GM19240 (cell line): ENCODE data around the gene MEOX2.

Experiments
- DNase-seq: peaks from one replicate; pipeline ENCODE4 v3.0.0; 2011; ENCODE audit warnings: low spot score; ENCODE audit not compliant: insufficient read length

Gene MEOX2

DNA sequence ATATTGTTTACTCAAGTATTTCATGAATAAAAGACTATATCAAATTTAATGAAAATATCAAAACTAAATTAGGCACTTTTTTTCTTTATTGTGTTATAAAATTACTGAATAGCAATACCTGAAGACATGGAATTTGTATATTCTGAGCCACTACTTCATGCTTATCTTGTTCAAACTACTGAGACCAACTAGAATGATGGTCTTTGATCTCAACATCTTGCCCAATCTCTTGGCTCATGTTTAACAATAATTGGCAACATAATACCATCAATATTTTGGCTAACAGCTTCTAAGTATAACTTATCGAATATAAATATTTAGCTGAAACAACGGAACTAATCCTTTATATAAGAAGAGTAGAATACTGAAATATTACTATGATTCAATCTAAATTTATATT lies 68.2 kb downstream of the MEOX2 start:
- DNase-seq: no peak

DNA sequence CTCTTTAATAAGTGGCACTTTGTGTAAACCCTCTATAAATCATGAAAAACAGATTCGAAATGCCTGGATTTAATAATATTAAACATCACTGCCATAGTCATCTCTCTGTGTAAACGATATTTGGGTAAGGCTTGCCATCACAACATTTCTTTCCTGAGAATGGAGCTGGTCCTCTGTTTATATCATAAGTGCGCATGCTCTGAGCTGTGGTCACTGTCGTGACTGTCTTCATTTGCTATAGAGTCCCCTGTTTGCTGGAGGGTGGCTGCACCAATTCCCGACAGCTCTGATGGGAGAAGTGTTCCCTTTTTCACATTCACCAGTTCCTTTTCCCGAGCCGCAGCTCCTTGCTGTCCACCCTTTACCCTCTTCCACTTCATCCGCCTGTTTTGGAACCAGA lies 74.3 kb downstream of the MEOX2 start:
- DNase-seq: no peak

DNA sequence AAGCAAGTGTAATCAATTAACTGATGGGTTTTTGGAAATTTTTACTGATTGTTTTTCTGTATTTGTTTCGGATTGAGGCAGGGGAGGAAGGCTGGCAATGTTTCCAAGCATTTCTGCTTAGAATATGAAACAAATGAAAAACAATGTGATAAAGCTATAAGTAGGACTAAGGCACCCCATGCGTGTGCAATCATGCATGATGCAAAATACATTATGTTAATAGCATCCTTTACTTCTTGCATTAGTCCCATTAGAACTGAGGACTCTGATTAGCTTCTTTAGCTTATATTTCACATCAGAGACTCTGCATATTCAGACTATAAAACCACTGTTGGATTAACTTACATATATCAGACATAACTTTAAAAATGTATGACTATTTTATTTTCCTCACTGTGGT lies 76.0 kb downstream of the MEOX2 start:
- DNase-seq: no peak

DNA sequence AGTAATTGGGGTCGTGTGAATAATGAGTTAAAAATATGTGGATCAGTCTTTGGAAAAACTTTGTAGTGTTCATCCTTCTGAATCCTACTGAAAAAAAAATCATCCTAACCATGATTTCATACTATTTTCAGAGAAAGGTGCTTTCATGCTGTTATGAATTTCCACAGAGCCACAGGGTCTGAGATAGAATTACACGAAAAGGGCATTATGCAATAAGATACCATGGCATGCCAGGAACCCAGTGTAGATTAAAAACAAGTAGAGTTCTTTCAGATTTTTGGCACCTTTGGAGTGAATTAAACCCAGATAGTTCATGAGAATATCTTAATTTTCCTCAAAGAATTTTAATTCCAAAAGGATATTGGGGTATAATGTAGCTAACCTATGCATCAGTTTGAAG lies 77.2 kb downstream of the MEOX2 start:
- DNase-seq: no peak

DNA sequence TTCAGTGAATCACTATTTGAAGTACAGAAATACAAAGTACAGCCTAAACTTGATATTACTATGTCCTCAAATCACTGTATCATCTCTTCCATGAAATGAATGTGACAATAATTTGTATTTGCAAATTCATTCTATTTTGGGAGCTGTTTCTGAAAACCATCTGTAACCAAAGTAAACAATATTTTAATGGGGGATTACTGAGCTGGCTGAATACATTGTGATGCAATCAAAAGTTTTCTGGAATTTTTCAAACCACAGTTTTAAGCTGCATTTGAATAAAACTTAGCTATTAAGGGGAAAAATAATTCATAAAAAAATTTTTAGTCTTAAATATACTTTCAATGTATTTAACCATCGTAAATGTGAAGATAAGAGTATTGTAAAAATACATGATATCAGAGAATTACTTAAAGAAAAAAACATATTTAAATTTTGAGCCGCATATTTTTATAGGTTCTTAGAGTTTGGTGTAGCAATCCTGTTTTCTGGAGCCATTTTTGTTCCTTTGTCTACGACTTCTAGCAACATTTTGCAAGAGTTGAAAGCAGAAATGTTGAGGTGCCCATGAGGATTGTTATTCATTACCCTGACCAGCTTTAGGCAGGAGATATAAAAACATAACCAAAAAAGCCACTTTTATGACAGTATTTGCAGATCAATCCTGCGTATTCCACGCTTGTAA lies 78.8 kb downstream of the MEOX2 start:
- DNase-seq: no peak

DNA sequence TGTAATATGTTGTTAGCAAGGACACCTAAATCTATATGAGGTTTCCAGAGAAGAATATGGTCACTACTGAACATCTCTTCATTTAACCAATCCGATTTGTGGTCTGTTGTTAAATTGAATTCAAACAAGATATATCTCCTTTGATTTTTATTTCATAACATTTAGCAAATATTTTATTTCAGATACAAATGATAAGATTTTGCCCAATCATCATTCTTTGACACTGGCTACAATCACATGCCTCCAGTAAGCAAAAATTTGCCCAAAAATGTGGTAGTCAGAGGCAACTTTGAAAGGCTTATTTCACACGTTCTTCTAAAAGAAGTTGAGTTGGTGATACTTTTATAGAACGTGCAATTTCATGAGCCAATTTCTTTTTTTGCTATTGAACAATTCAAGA lies 79.9 kb downstream of the MEOX2 start:
- no peak for DNase-seq

DNA sequence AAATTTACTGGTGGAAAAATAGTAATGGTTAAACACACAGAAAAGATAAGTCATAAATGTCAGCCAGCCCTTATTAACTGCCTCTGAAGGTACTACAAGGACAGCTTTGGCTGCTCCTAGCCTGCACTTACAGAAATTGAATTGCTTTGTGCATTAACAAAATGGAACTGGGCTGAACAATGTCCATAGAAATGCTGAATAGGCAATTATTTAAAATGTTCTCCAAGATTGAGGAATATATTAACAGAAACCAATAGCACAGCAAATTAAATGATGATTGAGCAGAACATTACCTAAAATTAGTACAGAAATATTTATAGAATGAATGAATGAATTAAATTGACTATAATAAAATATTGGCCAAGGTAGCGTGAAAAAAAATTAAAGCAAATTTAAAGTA lies 82.3 kb downstream of the MEOX2 start:
- no peak for DNase-seq

DNA sequence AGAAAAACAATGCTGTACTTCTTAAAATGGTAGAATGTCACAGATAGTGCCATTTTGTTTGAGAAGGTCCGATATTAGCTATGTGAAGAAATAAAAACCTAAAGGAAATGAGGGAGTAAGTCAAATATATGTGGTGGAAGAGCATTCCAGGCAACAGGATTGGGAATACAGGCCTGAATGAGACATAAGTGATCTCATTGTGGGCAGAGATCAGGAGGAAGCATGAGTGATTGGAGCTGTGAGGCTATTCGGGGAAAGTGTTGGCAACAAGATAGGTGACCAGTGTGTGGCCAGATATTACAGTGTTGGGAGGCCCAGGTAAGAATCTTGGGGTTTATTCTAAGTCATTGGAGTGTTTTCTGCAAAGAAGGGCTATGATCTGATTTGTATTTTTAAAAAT lies 83.4 kb downstream of the MEOX2 start:
- no peak for DNase-seq

DNA sequence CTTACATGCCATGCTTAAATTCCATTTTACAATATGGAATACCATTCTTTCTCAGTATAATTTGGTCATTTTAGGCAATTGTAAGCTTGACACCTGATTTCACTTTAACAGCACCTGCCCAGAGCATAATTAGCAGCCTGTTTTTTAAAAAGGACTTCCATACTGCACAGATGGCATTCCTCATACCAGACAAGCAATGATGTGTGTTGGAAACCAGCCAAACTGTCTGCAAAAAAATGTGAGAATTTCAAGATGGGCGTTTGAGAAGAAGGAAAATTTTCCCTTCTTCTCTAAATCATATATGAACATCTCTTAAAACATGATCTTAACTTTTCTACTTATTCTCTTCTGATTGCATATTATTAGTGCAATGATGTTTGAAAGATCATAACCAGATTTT lies 84.2 kb downstream of the MEOX2 start:
- no peak for DNase-seq

DNA sequence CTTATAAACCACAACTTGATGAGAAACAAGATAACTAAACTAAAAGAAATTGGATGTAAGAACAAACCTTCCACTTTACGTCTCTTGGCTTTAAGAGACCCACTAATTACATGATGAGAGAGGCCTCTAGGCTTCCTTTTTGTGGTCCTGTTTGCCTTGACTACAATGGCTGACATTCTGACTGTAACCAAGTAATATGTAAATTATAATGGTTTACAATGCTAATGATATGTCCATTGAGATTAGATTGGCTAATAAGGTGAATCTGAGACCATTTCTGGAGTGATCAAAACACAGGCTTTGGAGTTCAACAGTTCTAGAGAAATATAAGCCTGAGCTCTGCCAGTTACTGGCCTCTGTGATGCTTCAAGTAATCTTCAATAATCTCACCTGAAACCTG lies 85.3 kb downstream of the MEOX2 start:
- DNase-seq: no peak

DNA sequence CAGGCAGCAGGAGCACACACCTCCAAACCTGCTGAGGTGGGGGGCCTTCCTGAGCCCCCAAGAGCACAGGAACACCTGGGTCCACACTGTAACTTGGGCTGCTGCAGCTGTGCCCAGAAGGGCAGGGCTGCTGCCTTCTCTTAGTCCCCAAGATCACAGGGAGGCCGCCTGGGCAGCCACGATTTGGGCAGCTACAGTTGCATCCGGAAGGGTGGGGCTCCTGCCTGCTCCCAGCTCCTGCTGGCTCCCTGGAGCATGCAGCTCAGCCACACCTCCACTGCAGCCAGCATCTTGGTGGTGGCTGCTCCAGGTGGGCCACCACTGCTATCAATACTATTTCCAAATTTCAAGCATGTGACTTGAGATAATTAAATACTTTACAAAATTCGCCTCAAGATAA lies 86.2 kb downstream of the MEOX2 start:
- DNase-seq: no peak

DNA sequence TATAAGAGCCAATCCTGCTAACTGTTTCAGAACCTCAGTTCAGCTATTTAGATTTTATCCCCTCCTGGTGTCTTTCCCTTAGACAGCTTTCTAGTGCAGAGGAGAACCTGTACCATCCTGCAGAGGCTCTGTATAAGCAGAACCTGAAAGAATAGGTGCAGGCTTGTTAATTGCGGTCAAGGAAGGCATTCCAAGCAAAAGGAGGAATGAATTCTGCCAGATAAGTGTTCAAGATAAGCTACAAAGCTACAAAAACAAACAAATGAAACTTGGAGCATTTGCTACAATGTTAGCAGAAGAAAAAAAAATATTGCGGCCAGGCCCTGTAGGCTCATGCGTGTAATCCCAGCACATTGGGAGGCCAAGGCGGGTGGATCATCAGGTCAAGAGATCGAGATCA lies 92.0 kb downstream of the MEOX2 start:
- DNase-seq: no peak

DNA sequence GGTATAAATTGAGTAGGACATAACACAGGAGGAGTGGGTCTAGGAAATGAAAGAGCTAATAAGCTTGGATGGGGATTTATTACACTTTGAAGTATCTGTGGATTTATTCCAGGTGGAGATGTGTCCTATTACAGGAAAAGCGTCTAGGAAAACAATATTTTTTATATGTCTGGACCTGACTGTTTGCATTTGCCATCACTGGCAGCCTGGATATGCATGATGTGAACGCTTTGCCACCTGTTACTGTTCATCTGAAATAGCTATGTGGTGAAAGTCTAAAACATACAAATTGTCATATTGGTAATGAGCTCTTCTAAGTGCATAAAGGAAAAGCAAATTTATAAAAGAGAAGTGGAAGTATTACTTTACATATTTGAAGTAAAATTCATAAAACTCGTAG lies 93.1 kb downstream of the MEOX2 start:
- DNase-seq: no peak

DNA sequence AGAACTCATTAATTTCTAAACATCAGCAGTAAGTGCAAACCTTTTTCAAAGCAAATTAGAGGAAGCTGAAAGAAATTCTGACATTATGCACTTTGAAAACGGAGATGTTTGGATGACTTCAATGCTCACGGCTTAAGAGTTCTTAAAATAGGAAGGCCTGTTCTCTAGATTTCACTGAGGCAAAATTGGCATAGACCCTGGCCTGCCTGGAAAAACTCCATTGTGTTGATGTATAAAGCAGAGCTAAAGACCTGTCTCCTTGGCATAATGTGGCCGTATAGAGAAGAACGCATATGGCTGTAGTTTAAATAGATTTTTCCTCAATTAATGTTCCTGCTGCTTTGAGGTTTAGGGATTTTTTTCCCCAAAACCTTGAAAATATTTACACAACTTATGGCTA lies 100.2 kb downstream of the MEOX2 start:
- DNase-seq: no peak

DNA sequence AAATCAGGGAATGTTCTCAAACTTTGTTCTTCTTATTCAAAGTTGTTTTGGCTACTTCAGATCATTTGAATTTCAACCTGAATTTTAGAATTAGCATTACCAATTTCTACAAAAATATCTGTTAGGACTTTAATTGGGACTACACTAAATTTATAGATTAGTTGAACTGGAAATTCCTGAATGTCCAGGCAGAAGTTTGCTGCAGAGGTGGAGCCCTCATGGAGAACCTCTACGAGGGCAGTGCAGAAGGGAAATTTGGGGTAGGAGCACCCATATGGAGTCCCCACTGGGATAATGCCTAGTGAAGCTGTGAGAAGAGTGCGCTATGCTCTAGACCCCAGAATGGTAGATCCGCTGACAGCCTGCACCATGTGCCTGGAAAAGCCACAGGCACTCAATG lies 101.9 kb downstream of the MEOX2 start:
- no peak for DNase-seq

DNA sequence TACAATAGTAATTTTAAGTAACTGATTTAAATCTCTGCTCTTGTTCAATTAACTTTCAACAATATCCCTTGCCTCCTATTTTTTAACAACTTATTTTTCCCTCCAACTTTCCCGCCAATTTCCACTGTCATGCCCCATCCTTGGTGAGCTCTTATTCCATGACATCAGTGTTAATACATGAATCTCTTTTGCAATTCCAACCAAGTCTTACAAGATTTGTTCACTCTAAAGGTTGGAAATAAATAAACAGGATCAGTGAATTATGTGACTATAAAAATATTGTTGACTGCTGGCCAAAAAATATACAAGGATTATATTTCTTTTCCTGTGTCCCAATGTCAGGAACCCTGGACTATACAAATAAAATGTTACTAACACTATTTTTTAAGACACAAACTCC lies 103.7 kb downstream of the MEOX2 start:
- DNase-seq: no peak

DNA sequence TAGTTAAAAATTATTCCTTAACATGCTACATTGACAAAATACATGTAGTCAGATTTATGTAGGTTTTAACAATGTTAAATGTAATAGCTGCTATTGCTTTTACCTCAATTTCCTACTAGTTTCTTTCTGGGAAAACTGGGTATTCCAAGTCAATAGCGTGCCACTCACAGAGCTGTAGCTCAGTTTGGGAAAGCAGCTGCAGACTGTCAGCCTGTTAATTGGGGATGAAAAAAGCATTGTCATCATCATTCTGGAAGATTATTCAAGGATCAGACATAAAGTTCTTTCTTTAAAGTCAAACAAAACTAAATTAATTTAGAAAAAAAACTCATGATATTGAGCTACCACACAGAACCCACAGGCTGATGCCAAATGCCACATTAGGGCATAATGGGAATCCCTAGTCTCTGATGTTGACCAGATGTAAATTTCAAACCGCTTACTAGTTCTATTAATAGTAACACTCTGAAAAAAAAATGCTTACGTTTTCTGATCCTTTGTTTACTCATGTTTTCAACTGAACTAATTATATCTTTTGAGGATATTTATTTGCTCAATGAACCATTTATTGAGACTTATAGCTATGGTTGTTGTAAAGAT lies 105.0 kb downstream of the MEOX2 start:
- no peak for DNase-seq

DNA sequence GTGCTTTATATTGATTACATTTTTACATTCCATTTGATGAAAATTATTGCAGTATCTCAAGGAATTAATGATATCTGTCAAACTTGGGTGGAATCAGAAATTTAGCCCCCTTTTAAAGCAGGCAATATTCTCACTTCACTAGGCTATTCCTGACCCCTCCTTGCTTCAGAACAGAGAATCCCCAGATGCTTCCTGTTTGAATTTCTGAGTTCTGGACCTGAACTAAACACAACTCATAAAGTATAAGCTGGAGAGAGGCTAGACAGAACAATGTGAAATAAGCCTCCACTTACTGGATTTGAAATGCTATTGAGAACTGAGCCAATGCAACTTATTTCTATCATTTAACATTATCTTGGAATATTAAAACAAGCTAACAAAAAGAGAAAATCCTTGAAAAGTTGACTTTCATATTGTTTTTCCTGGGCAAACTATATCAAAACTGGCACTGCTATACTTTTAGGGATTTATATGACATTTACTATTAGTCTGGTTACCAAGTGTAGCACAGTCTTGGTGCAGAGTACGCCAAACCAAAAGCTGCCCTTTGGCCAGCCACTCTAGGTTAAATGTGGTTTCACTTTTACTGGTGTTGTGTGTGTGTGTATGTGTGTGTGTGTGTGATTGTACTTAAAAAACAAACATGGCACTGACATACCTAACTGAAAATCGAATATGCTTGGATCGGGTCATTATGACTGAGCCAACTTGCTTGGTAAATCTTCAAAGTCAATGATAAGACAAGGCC lies 105.7 kb downstream of the MEOX2 start:
- DNase-seq: no peak

DNA sequence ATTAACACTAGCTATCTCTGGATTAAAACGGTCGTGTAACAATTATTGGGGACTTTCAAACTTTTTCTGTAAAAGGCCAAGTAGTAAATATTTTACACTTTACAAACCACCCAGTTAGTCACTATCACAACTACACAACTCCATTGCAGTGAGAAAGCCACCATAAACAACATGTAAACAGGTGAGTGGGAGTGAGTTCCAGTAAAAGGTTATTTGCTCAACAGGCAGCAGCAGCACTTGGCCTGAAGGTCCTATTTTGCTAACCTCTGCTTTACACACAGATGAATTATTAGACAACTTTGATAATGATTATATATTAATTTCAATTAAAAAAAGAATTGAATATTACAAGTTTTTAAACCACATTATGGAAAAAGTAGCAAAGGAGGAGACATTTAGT lies 108.9 kb downstream of the MEOX2 start:
- DNase-seq: no peak

DNA sequence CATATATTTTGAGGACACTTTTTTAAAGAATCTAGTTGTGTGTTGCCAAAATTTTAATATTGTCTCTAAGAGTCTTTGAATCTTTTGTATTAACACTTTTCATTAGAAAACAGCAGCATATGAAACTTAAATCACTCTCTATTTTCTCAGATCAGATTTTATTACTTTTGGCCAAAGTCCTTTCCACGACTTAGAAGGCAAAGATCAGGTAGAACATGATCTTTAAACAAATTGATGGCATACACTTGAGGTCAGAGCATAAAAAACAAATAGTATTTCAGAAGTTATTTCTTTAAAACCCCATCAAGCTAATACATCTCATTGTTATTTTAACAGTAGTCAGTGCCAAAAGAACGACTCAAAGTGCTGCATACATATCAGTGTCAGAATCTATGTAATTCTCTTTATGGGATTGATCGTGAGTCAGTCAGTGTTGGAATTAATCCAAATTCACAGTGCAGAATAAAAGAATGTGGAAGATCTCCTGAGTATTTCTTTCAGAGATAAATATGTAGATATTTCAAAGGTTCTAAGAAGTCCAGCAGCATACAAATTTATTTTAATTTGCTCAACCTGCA lies 115.1 kb downstream of the MEOX2 start:
- DNase-seq: no peak

DNA sequence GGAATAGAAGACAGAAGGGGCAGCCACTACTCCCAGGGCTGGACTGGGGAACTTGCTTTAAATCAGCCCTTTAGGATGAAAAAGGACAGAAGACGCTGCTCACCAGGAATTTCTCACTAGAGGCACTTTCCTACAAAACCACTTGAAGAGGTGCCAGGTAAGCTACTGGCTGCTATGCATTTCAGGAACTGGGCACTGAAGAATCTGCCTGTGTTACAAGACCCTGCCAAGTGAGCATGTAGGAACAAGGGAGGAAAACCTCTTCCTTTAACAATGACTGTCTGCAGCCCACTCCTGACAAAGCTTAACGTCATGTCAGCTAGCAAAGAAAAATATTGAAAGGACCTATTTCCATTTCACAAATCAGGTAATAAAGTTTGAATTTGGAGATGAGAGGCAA lies 118.8 kb downstream of the MEOX2 start:
- no peak for DNase-seq

DNA sequence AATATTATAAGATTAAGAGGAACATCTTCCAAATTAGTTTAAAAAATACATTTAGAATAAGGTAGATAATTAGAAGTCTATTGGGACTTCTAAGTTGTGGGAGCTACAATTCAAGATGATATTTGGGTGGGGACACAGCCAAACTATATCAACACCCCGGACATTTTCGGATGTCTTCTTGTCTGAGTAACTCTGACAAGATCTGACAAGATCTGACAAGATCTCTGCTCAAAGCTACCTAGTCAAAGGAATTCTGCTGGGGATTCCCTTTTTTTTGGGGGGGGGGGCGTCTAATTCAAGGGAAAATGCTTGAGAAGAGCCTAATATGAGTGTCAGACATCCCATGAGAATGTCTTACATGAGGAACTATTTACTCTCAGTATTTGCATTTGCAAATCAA lies 119.4 kb downstream of the MEOX2 start:
- DNase-seq: no peak

DNA sequence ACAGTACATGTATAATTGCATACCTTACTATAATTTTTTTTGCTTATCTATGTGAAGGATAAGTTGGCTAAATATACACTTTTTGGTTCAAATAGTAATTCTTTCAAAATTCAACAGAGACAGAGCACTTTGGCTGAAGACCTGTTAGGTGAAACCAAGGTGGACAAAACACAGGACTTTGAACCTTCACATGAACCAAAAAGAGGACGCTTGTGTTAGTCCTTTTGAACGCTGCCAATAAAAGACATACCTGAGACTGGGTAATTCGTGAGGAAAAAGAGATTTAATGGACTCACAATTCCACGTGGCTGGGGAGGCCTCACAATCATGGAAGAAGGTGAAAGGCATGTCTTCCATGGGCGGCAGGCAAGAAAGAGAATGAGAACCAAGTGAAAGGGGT lies 120.0 kb downstream of the MEOX2 start:
- no peak for DNase-seq
